Osteocyte (in vitro differentiated cells): ENCODE results near the gene SH3GLB1. TPM values are rescaled to one million over a fixed set of nuclear protein-coding genes. Genes with fewer than 3 reads are reported as not detected.

Source experiments
- DNase-seq: peaks from one replicate; pipeline ENCODE4 v3.0.0; 2021; ENCODE audit warnings: mixed read lengths; ENCODE audit not compliant: unreplicated experiment; ENCODE audit errors: extremely low spot score
- H3K27ac Mint-ChIP-seq: one replicate; pipeline ENCODE4 v1.8.0; 2021; ENCODE audit warnings: mild to moderate bottlenecking, mixed read lengths; ENCODE audit not compliant: unreplicated experiment
- H3K27me3 Mint-ChIP-seq: one replicate; pipeline ENCODE4 v1.8.0; 2021; ENCODE audit warnings: mixed read lengths; ENCODE audit not compliant: unreplicated experiment
- H3K36me3 Mint-ChIP-seq: one replicate; pipeline ENCODE4 v1.8.0; 2021; ENCODE audit warnings: mixed read lengths; ENCODE audit not compliant: unreplicated experiment
- H3K4me1 Mint-ChIP-seq: one replicate; pipeline ENCODE4 v1.8.0; 2021; ENCODE audit warnings: mixed read lengths; ENCODE audit not compliant: unreplicated experiment
- H3K4me3 Mint-ChIP-seq: one replicate; pipeline ENCODE4 v1.8.0; 2021; ENCODE audit warnings: mild to moderate bottlenecking, moderate library complexity, mixed read lengths; ENCODE audit not compliant: unreplicated experiment
- H3K9me3 Mint-ChIP-seq: one replicate; pipeline ENCODE4 v1.8.0; 2021; ENCODE audit warnings: mixed read lengths; ENCODE audit not compliant: unreplicated experiment
- CTCF ChIP-seq: fragments of 200-600 bp; sonication (generic); IDR thresholded peaks from 2 replicates; pipeline ENCODE4 v1.5.0; 2021; ENCODE audit warnings: antibody characterized with exemption, mild to moderate bottlenecking, moderate library complexity
- total RNA-seq: library from RNA; stranded (reverse); gene quantifications from 2 replicates; pipeline ENCODE4 v1.2.1, GENCODE V29; 2021

SH3GLB1 gene
- total RNA-seq, 1 donor from 2014 or later = 80.5 TPM

DNA sequence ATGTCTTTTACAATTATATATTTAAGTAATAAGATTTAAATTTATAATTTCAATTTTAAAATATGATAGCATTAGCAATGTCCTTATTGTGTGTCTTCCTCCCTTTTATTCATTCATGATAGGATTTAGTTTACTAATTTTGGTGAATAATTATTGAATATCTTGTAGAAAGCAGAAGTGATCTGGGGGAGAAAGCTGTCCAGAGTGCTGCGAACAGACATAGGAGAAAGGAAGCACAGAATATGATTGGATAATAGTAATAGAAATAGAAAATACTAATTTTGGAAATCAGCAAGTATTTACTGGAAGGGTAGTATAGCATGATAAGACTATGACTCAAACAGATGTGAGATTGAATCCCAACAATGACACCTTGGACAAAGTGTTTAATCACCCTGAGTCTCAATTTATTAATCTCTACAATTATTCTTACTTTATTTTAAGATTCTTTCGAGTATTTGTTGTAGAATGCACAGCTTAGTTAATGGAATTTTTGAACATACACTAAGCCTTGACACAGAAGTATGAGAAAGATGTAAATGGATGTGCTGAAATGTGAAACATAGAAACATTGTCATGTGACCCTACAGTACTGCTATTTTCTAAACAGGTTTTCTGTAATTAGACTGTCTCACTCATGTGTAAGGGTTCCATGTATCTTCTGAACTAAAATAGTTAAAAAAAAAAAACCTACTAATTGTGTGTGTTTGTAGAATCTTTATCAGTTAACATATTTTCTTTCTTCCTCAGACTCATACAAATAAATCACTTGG lies 7.9 kb downstream of the SH3GLB1 start:
- Mint-ChIP-seq H3K36me3 (peaks cover 7% of the 10 kb centered on the region), H3K27ac (peak overlapping the region; percentile 38), H3K9me3 (no peaks in the 10 kb centered on the region), H3K4me1 (peaks cover 32% of the 10 kb centered on the region), H3K27me3 (no peaks in the 10 kb centered on the region), H3K4me3 (no peak overlapping the region)
- no peak for DNase-seq
- TF ChIP-seq CTCF = no peak

- TF ChIP-seq CTCF = no peak
- H3K36me3 Mint-ChIP-seq = peaks cover 6% of the 10 kb centered on the region
- no peaks in the 10 kb centered on the region for H3K9me3 Mint-ChIP-seq
- no peak overlapping the region for H3K27ac Mint-ChIP-seq
- no peak for DNase-seq
- H3K4me3 Mint-ChIP-seq = no peak overlapping the region
- no peaks in the 10 kb centered on the region for H3K27me3 Mint-ChIP-seq
- peaks cover 26% of the 10 kb centered on the region for H3K4me1 Mint-ChIP-seq
Measured at GRCh38 chr1:86713477-86713876, 9.1 kb downstream of the SH3GLB1 start.

DNA sequence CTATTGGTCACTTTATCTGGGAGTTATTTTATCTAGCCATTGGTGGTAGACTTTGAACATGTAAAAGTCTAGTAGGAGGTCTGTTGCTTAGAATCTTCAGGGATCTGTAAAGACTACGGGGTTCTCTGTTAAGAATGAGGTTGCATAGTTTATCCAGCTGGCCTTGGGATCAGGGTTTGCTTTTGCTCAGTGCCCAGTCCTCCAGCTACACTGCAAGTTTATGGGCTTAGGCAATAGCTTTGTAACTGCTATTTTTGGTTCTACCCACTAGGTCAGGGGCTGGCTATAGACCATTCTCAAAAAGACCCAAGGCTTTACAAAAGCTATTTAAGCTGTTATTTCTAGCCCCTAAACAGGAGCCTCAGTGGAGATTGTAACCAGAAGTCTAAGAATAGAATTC lies 9.8 kb downstream of the SH3GLB1 start:
- peaks cover 8% of the 10 kb centered on the region for H3K36me3 Mint-ChIP-seq
- DNase-seq = no peak
- no peaks in the 10 kb centered on the region for H3K27me3 Mint-ChIP-seq
- TF ChIP-seq CTCF = no peak
- no peaks in the 10 kb centered on the region for H3K9me3 Mint-ChIP-seq
- H3K4me1 Mint-ChIP-seq = peaks cover 24% of the 10 kb centered on the region
- peak overlapping the region; percentile 11 for H3K27ac Mint-ChIP-seq
- no peak overlapping the region for H3K4me3 Mint-ChIP-seq

DNA sequence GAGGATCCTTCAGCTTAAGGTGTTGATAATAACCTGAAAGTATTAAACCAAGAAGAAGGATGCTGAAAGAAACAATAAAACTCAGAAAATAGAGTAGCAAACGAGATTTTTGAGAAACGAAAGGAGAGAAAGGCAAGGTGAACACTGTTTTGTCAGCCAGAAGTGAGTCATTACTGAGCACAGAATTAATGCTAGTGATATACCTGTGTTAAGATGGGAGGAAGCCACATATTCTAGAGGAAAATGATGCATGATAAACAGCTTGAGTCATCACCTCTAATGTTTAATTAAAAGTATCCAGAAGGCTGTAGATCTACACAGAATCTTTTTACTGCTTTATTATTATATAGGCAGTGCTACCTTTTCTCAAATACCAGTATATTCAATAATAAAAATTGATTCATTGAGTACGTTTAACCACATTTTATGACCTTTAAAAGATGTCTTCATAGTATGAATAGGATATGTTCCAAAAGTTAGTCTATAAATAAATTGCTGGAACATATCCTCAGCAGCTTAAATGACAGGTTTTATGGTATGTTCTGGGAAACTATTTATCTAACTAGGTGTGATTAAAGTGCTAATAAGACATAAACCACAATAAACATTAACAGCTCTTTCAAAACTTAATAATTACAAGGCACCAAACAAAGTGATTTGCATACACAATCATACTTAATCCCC lies 10.3 kb downstream of the SH3GLB1 start:
- no peaks in the 10 kb centered on the region for H3K27me3 Mint-ChIP-seq
- H3K4me1 Mint-ChIP-seq = peaks cover 20% of the 10 kb centered on the region
- H3K9me3 Mint-ChIP-seq = no peaks in the 10 kb centered on the region
- peaks cover 8% of the 10 kb centered on the region for H3K36me3 Mint-ChIP-seq
- peak overlapping the region; percentile 11 for H3K27ac Mint-ChIP-seq
- no peak for DNase-seq
- TF ChIP-seq CTCF = no peak
- no peak overlapping the region for H3K4me3 Mint-ChIP-seq

DNA sequence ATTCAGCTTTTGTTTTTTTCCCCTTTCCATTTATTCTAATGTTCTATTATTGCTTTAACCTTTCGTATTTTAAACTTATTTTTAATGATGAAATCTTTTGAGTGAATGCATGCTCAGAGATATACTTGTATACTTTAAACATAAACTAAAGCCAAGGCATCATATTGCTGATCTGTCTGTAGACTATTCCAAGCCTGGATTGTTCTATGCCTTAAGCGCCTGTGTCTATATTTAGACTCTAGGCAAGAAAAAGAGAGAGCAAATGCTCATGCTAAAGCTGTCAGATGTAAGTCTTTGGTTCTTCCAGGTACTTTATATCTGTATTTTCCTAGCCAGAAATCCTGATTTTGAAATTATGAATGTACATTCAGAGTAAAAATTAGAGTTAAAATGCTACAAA lies 14.4 kb downstream of the SH3GLB1 start:
- no peak for TF ChIP-seq CTCF
- DNase-seq = no peak
- H3K27ac Mint-ChIP-seq = no peak overlapping the region
- peaks cover 22% of the 10 kb centered on the region for H3K36me3 Mint-ChIP-seq
- no peaks in the 10 kb centered on the region for H3K27me3 Mint-ChIP-seq
- H3K4me3 Mint-ChIP-seq = no peak overlapping the region
- peaks cover 11% of the 10 kb centered on the region for H3K4me1 Mint-ChIP-seq
- no peaks in the 10 kb centered on the region for H3K9me3 Mint-ChIP-seq
